Neural progenitor cell (in vitro differentiated cells): ENCODE measurements around the gene CPLANE1. TPM values are rescaled to one million over a fixed set of nuclear protein-coding genes. Genes with fewer than 3 reads are reported as not detected.
A peak's percentile ranks its signal among the peaks of the same experiment; 100 is the strongest.

ENCODE experiments used
- DNase-seq: peaks from one replicate; pipeline ENCODE4 v3.0.0-alpha.2; 2016; ENCODE audit warnings: low spot score
- H2AFZ ChIP-seq: fragments of 200-600 bp; sonication (generic); replicated peaks from 2 replicates; pipeline ENCODE4 v1.6.1; 2016; ENCODE audit warnings: antibody characterized with exemption
- H3F3A ChIP-seq: fragments of 200-600 bp; sonication (generic); 2 replicates; pipeline ENCODE4 v1.6.1; 2016; ENCODE audit warnings: antibody characterized with exemption, low read depth
- H3K27ac ChIP-seq: fragments of 200-600 bp; sonication (generic); 2 replicates; pipeline ENCODE4 v1.5.1; 2016; ENCODE audit warnings: mild to moderate bottlenecking
- H3K27me3 ChIP-seq: fragments of 200-600 bp; sonication (generic); 2 replicates; pipeline ENCODE4 v1.6.1; 2016; ENCODE audit warnings: mild to moderate bottlenecking, moderate library complexity
- H3K36me3 ChIP-seq: fragments of 200-600 bp; sonication (generic); 2 replicates; pipeline ENCODE4 v1.5.1; 2016
- H3K4me1 ChIP-seq: fragments of 200-600 bp; sonication (generic); 2 replicates; pipeline ENCODE4 v1.6.1; 2016; ENCODE audit warnings: mixed run types
- H3K4me2 ChIP-seq: fragments of 200-600 bp; sonication (generic); 2 replicates; pipeline ENCODE4 v1.6.1; 2016
- H3K4me3 ChIP-seq: fragments of 200-600 bp; sonication (generic); 2 replicates; pipeline ENCODE4 v1.5.1; 2016
- H3K79me2 ChIP-seq: fragments of 200-600 bp; sonication (generic); 2 replicates; pipeline ENCODE4 v1.6.1; 2016; ENCODE audit warnings: low read depth
- H3K9ac ChIP-seq: fragments of 200-600 bp; sonication (generic); 2 replicates; pipeline ENCODE4 v1.6.1; 2016
- H3K9me3 ChIP-seq: fragments of 200-600 bp; sonication (generic); 2 replicates; pipeline ENCODE4 v1.5.1; 2016; ENCODE audit warnings: low read depth
- H4K20me1 ChIP-seq: fragments of 200-600 bp; sonication (generic); 2 replicates; pipeline ENCODE4 v1.6.1; 2016; ENCODE audit warnings: low read depth
- H3K27ac Mint-ChIP-seq: 3 replicates; pipeline ENCODE4 v1.8.0; 2021; ENCODE audit warnings: mixed read lengths
- H3K27me3 Mint-ChIP-seq: 2 replicates; pipeline ENCODE4 v1.8.0; 2022; ENCODE audit warnings: low read depth, mild to moderate bottlenecking, inconsistent platforms, moderate library complexity, mixed read lengths; ENCODE audit not compliant: insufficient read depth
- H3K36me3 Mint-ChIP-seq: 3 replicates; pipeline ENCODE4 v1.8.0; 2021; ENCODE audit warnings: mixed read lengths
- H3K4me1 Mint-ChIP-seq: 3 replicates; pipeline ENCODE4 v1.8.0; 2021; ENCODE audit warnings: mixed read lengths
- H3K4me3 Mint-ChIP-seq: 3 replicates; pipeline ENCODE4 v1.8.0; 2021; ENCODE audit warnings: mild to moderate bottlenecking, moderate library complexity, mixed read lengths
- H3K9me3 Mint-ChIP-seq: 3 replicates; pipeline ENCODE4 v1.8.0; 2020; ENCODE audit warnings: mixed read lengths
- EZH2 ChIP-seq: fragments of 200-600 bp; sonication (generic); IDR thresholded peaks from 2 replicates; pipeline ENCODE4 v1.6.1; 2017; ENCODE audit warnings: antibody characterized with exemption, mild to moderate bottlenecking, moderate library complexity
- EZH2phosphoT487 ChIP-seq: fragments of 200-600 bp; sonication (generic); IDR thresholded peaks from 2 replicates; pipeline ENCODE4 v1.6.1; 2017; ENCODE audit warnings: antibody characterized with exemption
- total RNA-seq: library from RNA; depleted of rRNA; stranded (reverse); fragments of >200 nt; gene quantifications from 2 replicates; pipeline ENCODE4 v1.2.3, GENCODE V29; 2015; ENCODE audit warnings: low replicate concordance
- TF ChIP-seq, protein P1 (sequence below): fragments of 200-600 bp; sonication (generic); IDR thresholded peaks from 2 replicates; pipeline ENCODE4 v1.5.1; 2017; ENCODE audit warnings: antibody characterized with exemption, mild to moderate bottlenecking

The CPLANE1 gene
- total RNA-seq, 1 donor from 2014 or later = 23.4 TPM

DNA sequence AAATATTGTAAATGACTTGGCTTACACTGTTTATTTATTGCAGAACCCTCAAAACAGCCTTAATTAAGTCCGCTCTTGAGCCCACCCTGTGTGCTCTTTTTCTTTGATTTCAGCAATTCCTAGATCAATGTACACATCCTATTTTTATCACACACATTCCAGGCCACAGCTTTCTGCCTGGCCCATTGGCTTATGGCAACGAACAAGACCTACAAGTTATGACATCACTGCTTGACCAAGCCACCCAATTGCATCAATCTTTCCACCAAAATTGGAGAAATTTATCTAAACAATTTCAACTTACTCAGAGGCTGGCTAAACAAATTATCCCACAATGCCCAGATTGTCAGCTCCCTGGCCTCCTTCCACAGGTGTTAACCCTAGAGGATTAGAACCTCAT lies 158.4 kb downstream of the CPLANE1 start:
- Histone ChIP-seq H3K79me2 (no peaks in the 10 kb centered on the region), H3F3A (no peaks in the 10 kb centered on the region), H2AFZ (no peak overlapping the region), H3K9ac (no peak overlapping the region), H3K9me3 (no peaks in the 10 kb centered on the region), H3K27ac (peak overlapping the region; percentile 4), H4K20me1 (no peaks in the 10 kb centered on the region), H3K27me3 (no peaks in the 10 kb centered on the region), H3K4me2 (no peak overlapping the region), H3K4me3 (no peak overlapping the region), H3K36me3 (no peaks in the 10 kb centered on the region), H3K4me1 (peaks cover 19% of the 10 kb centered on the region)
- no peak overlapping the region for H3K4me3 Mint-ChIP-seq
- DNase-seq = no peak
- H3K27ac Mint-ChIP-seq = no peak overlapping the region
- TF ChIP-seq EZH2phosphoT487 (no peak), EZH2 (no peak)
- TF ChIP-seq, protein P1, sequence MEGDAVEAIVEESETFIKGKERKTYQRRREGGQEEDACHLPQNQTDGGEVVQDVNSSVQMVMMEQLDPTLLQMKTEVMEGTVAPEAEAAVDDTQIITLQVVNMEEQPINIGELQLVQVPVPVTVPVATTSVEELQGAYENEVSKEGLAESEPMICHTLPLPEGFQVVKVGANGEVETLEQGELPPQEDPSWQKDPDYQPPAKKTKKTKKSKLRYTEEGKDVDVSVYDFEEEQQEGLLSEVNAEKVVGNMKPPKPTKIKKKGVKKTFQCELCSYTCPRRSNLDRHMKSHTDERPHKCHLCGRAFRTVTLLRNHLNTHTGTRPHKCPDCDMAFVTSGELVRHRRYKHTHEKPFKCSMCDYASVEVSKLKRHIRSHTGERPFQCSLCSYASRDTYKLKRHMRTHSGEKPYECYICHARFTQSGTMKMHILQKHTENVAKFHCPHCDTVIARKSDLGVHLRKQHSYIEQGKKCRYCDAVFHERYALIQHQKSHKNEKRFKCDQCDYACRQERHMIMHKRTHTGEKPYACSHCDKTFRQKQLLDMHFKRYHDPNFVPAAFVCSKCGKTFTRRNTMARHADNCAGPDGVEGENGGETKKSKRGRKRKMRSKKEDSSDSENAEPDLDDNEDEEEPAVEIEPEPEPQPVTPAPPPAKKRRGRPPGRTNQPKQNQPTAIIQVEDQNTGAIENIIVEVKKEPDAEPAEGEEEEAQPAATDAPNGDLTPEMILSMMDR = no peak
- peaks cover 19% of the 10 kb centered on the region for H3K9me3 Mint-ChIP-seq
- H3K4me1 Mint-ChIP-seq = peaks cover 3% of the 10 kb centered on the region
- H3K27me3 Mint-ChIP-seq = no peaks in the 10 kb centered on the region
- H3K36me3 Mint-ChIP-seq = peaks cover 34% of the 10 kb centered on the region

DNA sequence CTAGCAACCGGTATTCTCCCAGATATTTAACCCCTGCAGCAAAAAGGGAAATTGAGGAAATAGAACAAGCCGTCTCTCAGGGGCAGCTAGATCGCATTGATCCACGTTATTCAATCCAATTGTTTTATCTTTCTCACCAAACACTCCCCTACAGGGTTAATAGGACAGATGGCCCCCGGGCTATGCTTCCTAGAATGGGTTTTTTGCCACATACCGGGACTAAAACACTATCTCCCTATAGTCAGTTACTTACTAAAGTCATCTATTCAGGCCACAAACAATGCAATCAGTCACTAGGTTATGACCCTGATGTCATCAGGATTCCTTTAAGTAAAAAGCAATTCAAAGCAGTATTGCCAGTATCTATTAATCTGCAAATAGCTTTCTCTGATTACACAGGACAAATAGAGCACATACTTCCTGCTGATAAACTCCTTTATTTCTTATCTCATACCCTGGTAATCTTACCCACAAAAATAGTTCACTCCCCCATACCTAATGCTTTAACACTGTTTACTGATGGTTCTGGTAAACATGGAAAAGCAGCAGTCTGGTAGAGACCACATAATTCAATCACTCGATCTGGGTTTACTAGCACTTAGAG lies 159.0 kb downstream of the CPLANE1 start:
- Histone ChIP-seq H3K9ac (no peak overlapping the region), H2AFZ (no peak overlapping the region), H4K20me1 (no peaks in the 10 kb centered on the region), H3K4me1 (peaks cover 19% of the 10 kb centered on the region), H3K4me3 (no peak overlapping the region), H3K27me3 (no peaks in the 10 kb centered on the region), H3K9me3 (no peaks in the 10 kb centered on the region), H3K4me2 (no peak overlapping the region), H3K27ac (peak overlapping the region; percentile 4), H3K36me3 (no peaks in the 10 kb centered on the region), H3F3A (no peaks in the 10 kb centered on the region), H3K79me2 (no peaks in the 10 kb centered on the region)
- TF ChIP-seq, protein P1 = no peak
- TF ChIP-seq EZH2phosphoT487 (no peak), EZH2 (no peak)
- peaks cover 18% of the 10 kb centered on the region for H3K9me3 Mint-ChIP-seq
- H3K36me3 Mint-ChIP-seq = peaks cover 37% of the 10 kb centered on the region
- peaks cover 3% of the 10 kb centered on the region for H3K4me1 Mint-ChIP-seq
- H3K27me3 Mint-ChIP-seq = no peaks in the 10 kb centered on the region
- DNase-seq = peak; percentile 19
- H3K27ac Mint-ChIP-seq = no peak overlapping the region
- no peak overlapping the region for H3K4me3 Mint-ChIP-seq

DNA sequence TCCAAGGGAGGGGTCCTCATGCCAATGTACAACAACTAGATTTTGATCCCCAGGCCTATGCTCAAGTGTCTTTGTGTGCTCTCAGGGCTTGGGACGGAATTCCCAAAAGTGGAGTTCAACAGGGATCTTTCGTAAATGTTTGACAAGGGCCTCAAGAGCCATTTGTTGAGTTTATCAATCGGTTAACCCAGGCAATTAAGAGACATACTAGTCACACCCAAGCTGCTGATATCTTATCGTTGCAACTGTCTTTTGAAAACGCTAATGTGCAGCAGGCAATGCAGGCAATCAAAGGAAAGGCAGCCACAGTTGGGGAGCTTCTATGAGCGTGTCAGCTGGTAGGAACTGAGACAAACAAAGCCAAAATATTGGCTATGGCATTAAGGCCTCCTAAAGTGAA lies 161.2 kb downstream of the CPLANE1 start:
- Histone ChIP-seq H3K4me2 (no peak overlapping the region), H3K4me3 (no peak overlapping the region), H3K79me2 (no peaks in the 10 kb centered on the region), H3K4me1 (peaks cover 20% of the 10 kb centered on the region), H3K27ac (no peak overlapping the region), H3K36me3 (no peaks in the 10 kb centered on the region), H3K9ac (no peak overlapping the region), H3F3A (no peaks in the 10 kb centered on the region), H4K20me1 (no peaks in the 10 kb centered on the region), H2AFZ (no peak overlapping the region), H3K9me3 (no peaks in the 10 kb centered on the region), H3K27me3 (no peaks in the 10 kb centered on the region)
- TF ChIP-seq EZH2phosphoT487 (no peak), EZH2 (no peak)
- TF ChIP-seq, protein P1 = no peak
- H3K27ac Mint-ChIP-seq = no peak overlapping the region
- no peak for DNase-seq
- no peak overlapping the region for H3K4me3 Mint-ChIP-seq
- H3K36me3 Mint-ChIP-seq = peaks cover 34% of the 10 kb centered on the region
- peaks cover 3% of the 10 kb centered on the region for H3K4me1 Mint-ChIP-seq
- H3K27me3 Mint-ChIP-seq = no peaks in the 10 kb centered on the region
- H3K9me3 Mint-ChIP-seq = peaks cover 12% of the 10 kb centered on the region
